KBM-7 (cell line): Measurements from ENCODE around the gene SERHL2.
A peak's percentile ranks its signal among the peaks of the same experiment; 100 is the strongest.
"Not testable (repeated sequence)": the region's sequence is repeated elsewhere in the genome, so short reads cannot be mapped to it uniquely, and the experiment has no call there.

Source experiments
- DNase-seq: peaks from one replicate; pipeline ENCODE4 v3.0.0-alpha.2; 2015
- in situ Hi-C: fragments of 300-500 bp; cut with MboI; formaldehyde crosslinking; loops from 2 replicates; pipeline ENCODE4 v1.14.3; 2020; ENCODE audit warnings: low sequenced_read_pairs, low pct_unique_long_range_greater_than_20kb, mixed read lengths

The SERHL2 gene, protein sequence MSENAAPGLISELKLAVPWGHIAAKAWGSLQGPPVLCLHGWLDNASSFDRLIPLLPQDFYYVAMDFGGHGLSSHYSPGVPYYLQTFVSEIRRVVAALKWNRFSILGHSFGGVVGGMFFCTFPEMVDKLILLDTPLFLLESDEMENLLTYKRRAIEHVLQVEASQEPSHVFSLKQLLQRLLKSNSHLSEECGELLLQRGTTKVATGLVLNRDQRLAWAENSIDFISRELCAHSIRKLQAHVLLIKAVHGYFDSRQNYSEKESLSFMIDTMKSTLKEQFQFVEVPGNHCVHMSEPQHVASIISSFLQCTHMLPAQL

GRCh38 chr22:42553475-42554361, at the start of gene SERHL2:
Gene SERHL2, plus strand, starts transcription at chr22:42553956. Its CDS starts 65 bp downstream, at chr22:42554021.
- in situ Hi-C loops, result no loop called here
- DNase-seq, result peak; percentile 57

- DNase-seq, in situ Hi-C loops: not testable (repeated sequence)
Measured at GRCh38 chr22:42508327-42508974, 45.3 kb upstream of the SERHL2 start.

GRCh38 chr22:42508975-42509364, 44.8 kb upstream of the SERHL2 start:
- in situ Hi-C loops, DNase-seq: not testable (repeated sequence)

GRCh38 chr22:42509548-42509947, 44.2 kb upstream of the SERHL2 start:
- in situ Hi-C loops, result no loop called here
- no peak for DNase-seq

- in situ Hi-C loops, result no loop called here
- DNase-seq, result no peak
Measured at GRCh38 chr22:42511401-42511891, 42.3 kb upstream of the SERHL2 start.

DNA sequence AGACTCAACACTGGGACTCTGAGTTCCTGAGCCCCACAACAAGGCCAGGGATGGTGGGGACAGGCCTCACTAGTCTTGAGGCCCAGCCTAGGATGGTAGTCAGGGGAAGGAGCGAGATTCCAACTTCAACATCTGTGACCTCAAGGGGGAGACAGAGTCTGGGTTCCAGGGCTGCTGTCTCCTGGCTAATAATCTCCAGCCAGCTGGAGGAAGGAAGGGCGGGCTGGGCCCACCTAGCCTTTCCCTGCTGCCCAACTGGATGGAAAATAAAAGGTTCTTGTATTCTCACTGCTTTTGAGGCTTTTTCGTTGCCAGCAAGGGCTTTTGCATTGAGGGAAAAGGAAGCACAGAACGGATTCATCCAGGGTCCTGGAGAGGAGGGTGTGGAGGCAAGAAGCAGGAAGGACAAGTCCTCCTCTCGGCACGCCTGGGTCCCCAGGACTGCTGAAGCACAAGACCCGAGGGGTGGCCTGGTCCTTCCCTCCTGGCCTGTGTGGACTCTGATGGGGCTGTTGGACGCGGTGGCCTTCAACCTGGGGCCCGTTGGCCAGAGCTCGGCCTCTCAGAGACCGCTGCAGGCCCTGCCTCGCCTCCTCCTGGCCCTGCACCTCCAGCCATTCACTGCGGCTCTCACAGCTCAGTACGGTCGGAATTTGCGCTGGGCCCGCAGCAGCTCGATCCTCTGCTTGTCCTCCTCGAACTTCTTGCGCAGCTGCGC, 41.3 kb upstream of the SERHL2 start:
- in situ Hi-C loops, result not testable (repeated sequence)
- DNase-seq, result peak; percentile 38

GRCh38 chr22:42514331-42514730, 39.4 kb upstream of the SERHL2 start:
- in situ Hi-C loops, DNase-seq: not testable (repeated sequence)

GRCh38 chr22:42515304-42515703, 38.5 kb upstream of the SERHL2 start:
- DNase-seq, in situ Hi-C loops: not testable (repeated sequence)

GRCh38 chr22:42515896-42516295, 37.9 kb upstream of the SERHL2 start:
- in situ Hi-C loops, result no loop called here
- DNase-seq, result no peak

DNA sequence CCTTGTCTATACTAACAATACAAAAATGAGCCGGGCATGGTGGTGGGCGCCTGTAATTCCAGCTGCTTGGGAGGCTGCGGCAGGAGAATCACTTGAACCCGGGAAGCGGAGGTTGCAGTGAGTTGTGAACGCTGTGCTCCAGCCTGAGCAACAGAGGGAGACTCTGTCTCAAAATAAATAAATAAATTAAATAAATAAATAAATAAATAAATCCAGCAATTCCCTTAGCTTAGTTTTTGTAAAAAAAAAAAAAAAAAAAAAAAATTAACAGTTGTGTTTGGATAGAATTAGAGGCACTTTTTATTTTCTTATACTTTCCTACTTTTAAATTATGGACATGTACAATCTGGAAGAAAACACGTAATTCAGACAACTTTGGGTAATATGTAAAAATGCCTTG, 36.7 kb upstream of the SERHL2 start:
- DNase-seq, in situ Hi-C loops: not testable (repeated sequence)

DNA sequence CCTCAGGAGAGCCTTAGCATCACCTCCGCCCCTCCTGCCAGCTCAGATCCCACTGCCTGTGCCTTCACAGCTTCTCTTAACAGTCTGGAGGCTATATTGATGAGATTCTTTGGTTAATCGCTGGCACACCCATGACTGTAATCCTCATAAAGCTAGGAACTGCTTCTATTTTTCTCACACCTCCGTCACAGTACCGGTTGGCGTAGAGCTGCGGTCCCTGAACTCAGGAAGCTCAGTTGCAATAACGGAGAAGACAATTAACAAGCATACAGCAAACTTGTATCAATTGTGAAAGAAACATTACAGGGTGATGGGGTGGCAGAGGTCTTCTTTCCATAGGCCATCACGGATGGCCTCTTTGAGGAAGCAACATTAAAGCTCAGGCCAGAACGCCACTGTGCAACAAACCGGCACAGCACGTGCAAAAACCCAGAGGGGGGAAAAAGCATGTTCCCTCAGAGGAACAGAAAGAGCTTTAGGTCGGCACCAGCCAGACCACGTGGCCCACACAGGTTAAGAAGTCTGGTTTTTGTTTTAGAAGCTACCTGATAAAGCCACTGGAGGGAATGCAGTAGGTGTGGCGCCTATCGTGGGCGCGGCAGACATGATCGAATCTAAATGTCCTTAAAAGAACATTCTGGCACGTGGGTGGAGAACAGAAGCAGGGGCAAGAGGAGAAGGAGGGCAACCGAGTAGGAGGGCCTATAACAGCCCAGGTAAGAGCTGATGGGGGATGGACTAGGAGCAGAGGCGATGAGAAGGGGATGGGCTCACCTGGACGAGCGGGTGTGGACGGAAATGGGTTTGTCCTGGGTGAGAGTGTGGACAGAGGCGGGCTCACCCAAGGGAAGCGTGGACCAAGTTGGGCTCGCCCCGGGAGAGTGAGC, 34.9 kb upstream of the SERHL2 start:
- in situ Hi-C loops, DNase-seq: not testable (repeated sequence)

DNA sequence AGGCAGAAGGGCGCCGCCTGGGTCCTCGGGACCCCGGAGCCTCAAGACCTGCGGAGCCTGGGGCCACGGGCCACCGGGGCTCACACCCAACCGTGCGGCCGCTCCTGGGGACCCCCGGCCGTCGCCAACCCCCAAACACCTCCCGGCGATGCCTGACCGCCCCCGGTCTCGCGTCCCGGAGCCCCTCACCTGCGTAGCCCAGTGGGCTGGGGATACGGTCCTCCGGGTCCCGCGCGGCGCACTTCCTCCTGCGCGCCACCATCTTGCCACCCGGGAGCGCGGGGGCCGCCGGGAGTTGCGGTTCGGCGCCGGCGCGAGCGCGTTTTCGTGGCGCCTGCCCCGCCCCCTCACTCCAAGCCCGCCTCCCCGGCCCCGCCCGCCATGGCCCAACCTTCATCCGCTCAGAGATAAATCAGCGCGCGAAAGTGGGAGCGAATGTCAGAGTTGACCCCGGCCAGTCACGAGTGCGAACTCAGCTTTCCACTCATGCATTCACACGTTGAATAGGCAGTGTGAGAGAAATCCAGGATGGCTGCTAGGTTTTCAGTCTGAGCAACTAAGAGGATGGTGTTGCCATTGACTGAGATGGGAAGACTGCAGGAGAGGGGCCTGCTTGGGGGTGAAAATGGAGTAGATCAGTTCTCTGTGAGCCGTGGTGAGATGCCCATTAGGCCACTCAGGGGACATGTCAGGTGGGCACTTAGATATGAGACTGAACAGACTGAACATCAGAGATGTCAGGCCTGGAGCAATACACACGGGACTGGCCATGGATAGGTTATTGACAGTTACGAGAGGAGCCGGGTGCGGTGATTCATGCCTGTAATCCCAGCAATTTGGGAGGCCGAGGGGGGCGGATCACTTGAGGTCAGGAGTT, 34.0 kb upstream of the SERHL2 start, which contains the start of gene RRP7A:
Gene RRP7A, minus strand, starts transcription at position 272 of the 877 bp plus-strand sequence. Its CDS starts 10 bp downstream, at position 262.
- peak; percentile 70 for DNase-seq
- in situ Hi-C loops, result no loop called here

DNA sequence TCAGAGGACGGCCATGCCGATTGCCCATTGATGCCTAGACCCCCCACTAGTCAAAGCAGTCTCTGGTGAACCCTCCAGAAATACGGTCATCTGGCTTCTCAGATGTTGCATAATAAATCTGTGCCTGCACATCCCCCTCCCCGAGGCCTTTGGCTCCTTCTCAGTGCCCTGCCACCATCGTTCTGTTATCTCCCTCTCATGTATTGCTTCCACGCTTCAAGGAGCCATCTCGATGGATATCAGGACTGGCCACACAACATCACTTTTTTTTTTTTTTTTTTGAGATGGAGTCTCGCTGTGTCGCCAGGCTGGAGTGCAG, 32.6 kb upstream of the SERHL2 start:
- in situ Hi-C loops, result no loop called here
- DNase-seq, result no peak

DNA sequence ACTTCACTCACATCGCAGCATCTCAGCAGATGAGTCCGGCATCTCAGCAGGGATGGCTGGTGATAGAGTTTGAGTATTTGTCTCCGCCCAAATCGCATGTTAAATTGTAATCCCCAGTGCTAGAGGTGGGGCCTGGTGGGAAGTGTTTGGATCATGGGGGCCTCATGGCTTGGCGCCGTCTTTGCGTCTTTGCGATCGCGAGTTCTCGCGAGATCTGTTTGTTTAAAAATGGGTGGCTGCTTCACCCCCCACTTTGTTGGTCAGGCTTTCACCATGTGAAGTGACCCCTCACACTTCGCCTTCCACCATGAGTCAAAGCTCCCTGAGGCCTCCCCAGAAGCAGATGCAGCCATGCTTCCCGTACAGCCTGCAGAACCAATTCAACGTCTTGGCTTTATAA, 31.2 kb upstream of the SERHL2 start:
- DNase-seq, result no peak
- in situ Hi-C loops, result no loop called here

DNA sequence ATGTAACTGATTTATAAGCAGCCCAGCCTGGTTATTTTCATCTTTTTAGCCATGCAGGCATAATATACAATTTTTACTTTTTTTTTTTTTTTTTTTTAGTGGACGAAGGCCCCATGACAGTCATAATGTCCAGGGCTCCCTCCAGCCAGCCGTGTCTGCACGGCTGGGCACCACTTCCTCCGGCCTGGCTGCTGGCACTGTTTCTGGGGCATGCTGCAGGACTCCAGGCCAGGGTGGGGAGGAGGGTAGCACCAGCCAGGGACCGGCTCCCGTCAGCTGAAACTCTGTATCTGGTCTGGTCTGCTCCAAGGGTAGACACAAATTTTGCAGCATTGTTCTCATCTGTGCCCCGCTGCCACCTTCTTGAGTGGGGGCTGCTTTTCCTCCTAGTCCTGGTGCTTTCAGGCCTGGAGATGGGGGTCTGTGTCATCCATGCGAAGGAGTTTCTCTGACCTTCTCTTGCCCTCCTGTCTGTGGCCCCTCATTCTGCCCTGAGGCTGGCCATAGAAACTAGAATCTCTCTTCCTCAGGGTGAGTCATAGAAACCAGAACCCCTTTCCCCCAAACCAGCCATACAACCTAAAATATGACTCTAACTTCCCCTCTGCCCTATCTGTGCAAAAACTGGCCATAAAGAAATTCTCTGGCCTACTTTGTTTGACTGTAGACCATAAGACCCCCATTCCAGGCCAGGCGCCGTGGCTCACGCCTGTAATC, 25.0 kb upstream of the SERHL2 start:
- in situ Hi-C loops, result no loop called here
- DNase-seq, result no peak

GRCh38 chr22:42529435-42529834, 24.3 kb upstream of the SERHL2 start:
- in situ Hi-C loops, DNase-seq: not testable (repeated sequence)
